Prostate gland (tissue), 2 donors: ENCODE data around the gene ARMC7.

ENCODE experiments used
- CTCF ChIP-seq, 4 experiments: fragments of 200-600 bp in 2 of 4; fragments of 450-650 bp in 2 of 4; sonication (generic) in 2 of 4; IDR thresholded peaks; 1 replicate in 3 of 4; 2 replicates in 1 of 4; pipeline ENCODE4 v1.5.1; 2016 to 2019; ENCODE audit warnings: antibody characterized with exemption in 4 of 4, mild to moderate bottlenecking in 2 of 4, moderate library complexity in 2 of 4
- POLR2AphosphoS5 ChIP-seq: sonication (generic); formaldehyde crosslinking; IDR thresholded peaks from one replicate; pipeline ENCODE4 v1.6.1; 2017; ENCODE audit warnings: antibody characterized with exemption

GRCh38 chr17:75114552-75115314 lies 5.0 kb downstream of the ARMC7 start:
- TF ChIP-seq POLR2AphosphoS5, result no peak
- TF ChIP-seq CTCF (IDR thresholded peaks at IDR 0.05), result no peak
